Loucy (cell line): ENCODE results near the gene EEF1AKMT2.
A peak's percentile ranks its signal among the peaks of the same experiment; 100 is the strongest.

Experiments used
- H2AFZ ChIP-seq: fragments of 200-600 bp; sonication (generic); 2 replicates; pipeline ENCODE4 v1.6.0; 2016; ENCODE audit warnings: antibody characterized with exemption, mild to moderate bottlenecking, low read length, moderate library complexity
- H3F3A ChIP-seq: fragments of 200-600 bp; 2 replicates; pipeline ENCODE4 v1.6.0; 2016; ENCODE audit warnings: antibody characterized with exemption, low read depth, mild to moderate bottlenecking
- H3K27me3 ChIP-seq: fragments of 200-600 bp; sonication (generic); 2 replicates; pipeline ENCODE4 v1.6.1; 2014; ENCODE audit warnings: low read length, mild to moderate bottlenecking; ENCODE audit not compliant: insufficient read depth, poor library complexity, severe bottlenecking
- H3K36me3 ChIP-seq: fragments of 200-600 bp; sonication (generic); 2 replicates; pipeline ENCODE4 v1.6.1; 2016; ENCODE audit warnings: low read length; ENCODE audit not compliant: insufficient read depth
- H3K4me1 ChIP-seq: fragments of 200-600 bp; sonication (generic); 2 replicates; pipeline ENCODE4 v1.5.1; 2014; ENCODE audit warnings: low read length, mild to moderate bottlenecking; ENCODE audit not compliant: insufficient read depth, poor library complexity, severe bottlenecking
- H3K4me2 ChIP-seq: fragments of 200-600 bp; sonication (generic); 2 replicates; pipeline ENCODE4 v1.6.0; 2014; ENCODE audit warnings: antibody characterized with exemption, low read length, low read depth, mild to moderate bottlenecking; ENCODE audit not compliant: poor library complexity, severe bottlenecking
- H3K4me3 ChIP-seq: fragments of 200-600 bp; sonication (generic); 2 replicates; pipeline ENCODE4 v1.5.1; 2014; ENCODE audit warnings: low read length, mild to moderate bottlenecking, mixed read lengths; ENCODE audit not compliant: poor library complexity, severe bottlenecking
- H3K79me2 ChIP-seq: fragments of 200-600 bp; sonication (generic); 2 replicates; pipeline ENCODE4 v1.6.1; 2014; ENCODE audit warnings: low read length; ENCODE audit not compliant: insufficient read depth
- H3K9ac ChIP-seq: fragments of 200-600 bp; sonication (generic); 2 replicates; pipeline ENCODE4 v1.6.0; 2014; ENCODE audit warnings: mild to moderate bottlenecking, low read depth, low read length, moderate library complexity; ENCODE audit not compliant: poor library complexity, severe bottlenecking
- H3K9me2 ChIP-seq: fragments of 200-600 bp; sonication (generic); replicated peaks from 2 replicates; pipeline ENCODE4 v1.6.1; 2016; ENCODE audit warnings: low read depth, low read length, mixed read lengths
- H3K9me3 ChIP-seq: fragments of 200-600 bp; sonication (generic); 2 replicates; pipeline ENCODE4 v1.6.1; 2014; ENCODE audit warnings: mild to moderate bottlenecking, antibody characterized with exemption, low read length, low read depth; ENCODE audit not compliant: insufficient read depth
- H4K20me1 ChIP-seq: fragments of 200-600 bp; sonication (generic); 2 replicates; pipeline ENCODE4 v1.6.0; 2014; ENCODE audit warnings: antibody characterized with exemption, low read length, mild to moderate bottlenecking; ENCODE audit not compliant: insufficient read depth, poor library complexity, severe bottlenecking
- CTCF ChIP-seq: fragments of 200-600 bp; sonication (generic); conservative IDR thresholded peaks from 2 replicates; pipeline ENCODE4 v1.5.1; 2014; ENCODE audit warnings: mild to moderate bottlenecking, antibody characterized with exemption, low read length
- EZH2phosphoT487 ChIP-seq: fragments of 200-600 bp; IDR thresholded peaks from 2 replicates; pipeline ENCODE4 v1.6.1; 2018; ENCODE audit warnings: antibody characterized with exemption, mild to moderate bottlenecking, moderate library complexity, borderline replicate concordance

Gene EEF1AKMT2

GRCh38 chr10:124739119-124739921 is 52.4 kb downstream of the EEF1AKMT2 start:
- peak overlapping the region; percentile 95 for H3K4me3 ChIP-seq
- no peaks in the 10 kb centered on the region for H3K9me2 ChIP-seq
- no peaks in the 10 kb centered on the region for H3F3A ChIP-seq
- TF ChIP-seq CTCF (no peak), EZH2phosphoT487 (no peak)
- H3K9me3 ChIP-seq: no peaks in the 10 kb centered on the region
- H2AFZ ChIP-seq: no peak overlapping the region
- H3K27me3 ChIP-seq: no peaks in the 10 kb centered on the region
- peak overlapping the region; percentile 99 for H3K4me2 ChIP-seq
- no peaks in the 10 kb centered on the region for H3K36me3 ChIP-seq
- H4K20me1 ChIP-seq: peaks cover 76% of the 10 kb centered on the region
- peak overlapping the region; percentile 52 for H3K9ac ChIP-seq
- peaks cover 93% of the 10 kb centered on the region for H3K79me2 ChIP-seq
- peaks cover 61% of the 10 kb centered on the region for H3K4me1 ChIP-seq

- Histone ChIP-seq H2AFZ (no peak overlapping the region), H3K4me3 (no peak overlapping the region), H4K20me1 (peaks cover 85% of the 10 kb centered on the region), H3K9me3 (no peaks in the 10 kb centered on the region), H3K4me2 (peak overlapping the region; percentile 99), H3K79me2 (peaks cover 99% of the 10 kb centered on the region), H3K36me3 (no peaks in the 10 kb centered on the region), H3F3A (no peaks in the 10 kb centered on the region), H3K4me1 (peaks cover 65% of the 10 kb centered on the region), H3K9me2 (no peaks in the 10 kb centered on the region), H3K9ac (no peak overlapping the region), H3K27me3 (no peaks in the 10 kb centered on the region)
- no peak for TF ChIP-seq CTCF
- no peak for TF ChIP-seq EZH2phosphoT487
Observed at GRCh38 chr10:124738441-124738840, 53.2 kb downstream of the EEF1AKMT2 start.

- Histone ChIP-seq H3K4me1 (peaks cover 65% of the 10 kb centered on the region), H4K20me1 (peaks cover 89% of the 10 kb centered on the region), H3K9me2 (no peaks in the 10 kb centered on the region), H3K9me3 (no peaks in the 10 kb centered on the region), H3K36me3 (peaks cover 2% of the 10 kb centered on the region; the same call in 1 of the 2 replicates), H3K9ac (no peak overlapping the region), H3K4me2 (peak overlapping the region; percentile 99), H3F3A (no peaks in the 10 kb centered on the region), H3K27me3 (no peaks in the 10 kb centered on the region), H3K4me3 (no peak overlapping the region), H3K79me2 (peaks cover 99% of the 10 kb centered on the region), H2AFZ (no peak overlapping the region)
- TF ChIP-seq EZH2phosphoT487: no peak
- no peak for TF ChIP-seq CTCF
Observed at GRCh38 chr10:124737708-124738107, 54.0 kb downstream of the EEF1AKMT2 start.
